ENCODE results near the gene ZFP36L1. TPM values are rescaled to one million over a fixed set of nuclear protein-coding genes. Genes with fewer than 3 reads are reported as not detected.

The ZFP36L1 gene
- total and polyA plus RNA-seq, 2 of the 13 experiments (the other 11 are each of a cell fraction or from before 2014, with no cell fraction given): 7.4 to 10.2 TPM

GRCh38 chr14:68816183-68816942 is 23.5 kb upstream of the ZFP36L1 start (continued):
- TF ChIP-seq ZNF781 (CRISPR knock-in tag; IDR thresholded peaks at IDR 0.05; ENCODE audit: borderline replicate concordance, not compliant biosample characterization) (no peak), NRL (CRISPR knock-in tag; IDR thresholded peaks at IDR 0.05; ENCODE audit: borderline replicate concordance) (no peak; the same call in 1 of the 2 replicates), ZNF10 (CRISPR knock-in tag; IDR thresholded peaks at IDR 0.05; ENCODE audit: borderline replicate concordance, low read depth) (no peak), FOXJ3 (CRISPR knock-in tag; IDR thresholded peaks at IDR 0.05; ENCODE audit: borderline replicate concordance) (no peak), ZNF484 (CRISPR knock-in tag; IDR thresholded peaks at IDR 0.05; ENCODE audit: borderline replicate concordance, low read depth) (no peak), ZNF557 (CRISPR knock-in tag; IDR thresholded peaks at IDR 0.05) (no peak), ZNF18 (CRISPR knock-in tag; IDR thresholded peaks at IDR 0.05; ENCODE audit: insufficient replicate concordance) (no peak), ZNF430 (CRISPR knock-in tag; IDR thresholded peaks at IDR 0.05) (no peak), TSC22D2 (CRISPR knock-in tag; IDR thresholded peaks at IDR 0.05; ENCODE audit: borderline replicate concordance) (peak; percentile 75; the same call in 1 of the 2 replicates), RFX3 (CRISPR knock-in tag; IDR thresholded peaks at IDR 0.05) (no peak), MIER2 (CRISPR knock-in tag; IDR thresholded peaks at IDR 0.05) (no peak), ZNF382 (CRISPR knock-in tag; IDR thresholded peaks at IDR 0.05; ENCODE audit: borderline replicate concordance) (no peak), WIZ (CRISPR knock-in tag; IDR thresholded peaks at IDR 0.05) (no peak), U2AF1 (optimal IDR thresholded peaks at IDR 0.05; ENCODE audit: low read depth, low read length) (no peak), ZNF891 (CRISPR knock-in tag; IDR thresholded peaks at IDR 0.05) (peak; percentile 93; the same call in 1 of the 2 replicates), ZFP41 (CRISPR knock-in tag; IDR thresholded peaks at IDR 0.05; ENCODE audit: borderline replicate concordance) (peak; percentile 87), ZNF672 (CRISPR knock-in tag; IDR thresholded peaks at IDR 0.05) (no peak), HCFC1 (IDR thresholded peaks at IDR 0.05; ENCODE audit: low read depth, low read length) (no peak), CREM (IDR thresholded peaks at IDR 0.05) (no peak), CREM (CRISPR knock-in tag; IDR thresholded peaks at IDR 0.05) (no peak), EP300 (IDR thresholded peaks at IDR 0.05; ENCODE audit: low read depth in 2 of 2, low read length in 2 of 2) (no peak), EP300 (CRISPR knock-in tag; IDR thresholded peaks at IDR 0.05; ENCODE audit: borderline replicate concordance) (peak; percentile 51; the same call in 1 of the 2 replicates), GABPB1 (CRISPR knock-in tag; IDR thresholded peaks at IDR 0.05) (peak; percentile 86), NFIC (IDR thresholded peaks at IDR 0.05; ENCODE audit: low read length) (no peak), ZNF446 (CRISPR knock-in tag; IDR thresholded peaks at IDR 0.05) (no peak), GATAD1 (CRISPR knock-in tag; IDR thresholded peaks at IDR 0.05) (0 out of 2 replicates have a peak, but pooled peaks have one; percentile 38), ZFP36L2 (CRISPR knock-in tag; IDR thresholded peaks at IDR 0.05) (no peak), STAG1 (CRISPR knock-in tag; IDR thresholded peaks at IDR 0.05) (peak; percentile 100)
- TF ChIP-seq, protein P1, sequence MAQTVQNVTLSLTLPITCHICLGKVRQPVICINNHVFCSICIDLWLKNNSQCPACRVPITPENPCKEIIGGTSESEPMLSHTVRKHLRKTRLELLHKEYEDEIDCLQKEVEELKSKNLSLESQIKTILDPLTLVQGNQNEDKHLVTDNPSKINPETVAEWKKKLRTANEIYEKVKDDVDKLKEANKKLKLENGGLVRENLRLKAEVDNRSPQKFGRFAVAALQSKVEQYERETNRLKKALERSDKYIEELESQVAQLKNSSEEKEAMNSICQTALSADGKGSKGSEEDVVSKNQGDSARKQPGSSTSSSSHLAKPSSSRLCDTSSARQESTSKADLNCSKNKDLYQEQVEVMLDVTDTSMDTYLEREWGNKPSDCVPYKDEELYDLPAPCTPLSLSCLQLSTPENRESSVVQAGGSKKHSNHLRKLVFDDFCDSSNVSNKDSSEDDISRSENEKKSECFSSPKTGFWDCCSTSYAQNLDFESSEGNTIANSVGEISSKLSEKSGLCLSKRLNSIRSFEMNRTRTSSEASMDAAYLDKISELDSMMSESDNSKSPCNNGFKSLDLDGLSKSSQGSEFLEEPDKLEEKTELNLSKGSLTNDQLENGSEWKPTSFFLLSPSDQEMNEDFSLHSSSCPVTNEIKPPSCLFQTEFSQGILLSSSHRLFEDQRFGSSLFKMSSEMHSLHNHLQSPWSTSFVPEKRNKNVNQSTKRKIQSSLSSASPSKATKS (CRISPR knock-in tag; IDR thresholded peaks at IDR 0.05): no peak

Measured in HepG2 (cell line).